PC-3 (cell line): ENCODE results near the gene PFKFB3. TPM values are rescaled to one million over a fixed set of nuclear protein-coding genes. Genes with fewer than 3 reads are reported as not detected.

Experiments
- ATAC-seq: fragments of 200-7000 bp; cut with Tn5 transposase; 2 replicates; pipeline ENCODE4 v1.9.1; 2020; ENCODE audit warnings: mild to moderate bottlenecking, moderate library complexity
- BruUV-seq: library from RNA; stranded (reverse); fragments of 400-500 nt; replicated peaks from 2 replicates; lab custom pipeline; 2021; lab: Mats Ljungman, UMichigan
- CTCF ChIA-PET: fragments of 300-600 bp; sonication (Branson Sonifier 250); formaldehyde crosslinking; loops from one replicate; lab custom pipeline; 2022; ENCODE audit warnings: antibody characterized with exemption; lab: Charles Lee
- POLR2A ChIA-PET: fragments of 300-600 bp; sonication (Branson Sonifier 250); formaldehyde crosslinking; loops from one replicate; lab custom pipeline; 2022; ENCODE audit warnings: antibody characterized with exemption; ENCODE audit not compliant: unreplicated experiment; lab: Charles Lee
- DNase-seq: peaks from one replicate; pipeline ENCODE4 v3.0.0-alpha.2; 2015
- H2AFZ ChIP-seq: fragments of 300-600 bp; sonication (generic); 2 replicates; pipeline ENCODE4 v1.6.0; 2016; ENCODE audit warnings: antibody characterized with exemption, low read length
- H3F3A ChIP-seq: fragments of 300-600 bp; sonication (generic); one replicate; pipeline ENCODE4 v1.6.0; 2017; ENCODE audit warnings: antibody characterized with exemption, low read length, control low read depth, mild to moderate bottlenecking; ENCODE audit not compliant: unreplicated experiment
- H3K27ac ChIP-seq: fragments of 300-600 bp; sonication (generic); 2 replicates; pipeline ENCODE4 v1.5.1; 2016; ENCODE audit warnings: mild to moderate bottlenecking, low read length
- H3K27me3 ChIP-seq: fragments of 300-600 bp; sonication (generic); 2 replicates; pipeline ENCODE4 v1.6.1; 2016; ENCODE audit warnings: low read length, mixed read lengths
- H3K36me3 ChIP-seq: fragments of 300-600 bp; sonication (generic); 2 replicates; pipeline ENCODE4 v1.6.1; 2016; ENCODE audit warnings: low read depth, mixed run types, low read length, mixed read lengths
- H3K4me1 ChIP-seq: fragments of 300-600 bp; sonication (generic); 2 replicates; pipeline ENCODE4 v1.5.1; 2016; ENCODE audit warnings: low read length; ENCODE audit not compliant: insufficient read depth
- H3K4me2 ChIP-seq: fragments of 300-600 bp; sonication (generic); 2 replicates; pipeline ENCODE4 v1.6.0; 2016; ENCODE audit warnings: low read length
- H3K4me3 ChIP-seq: fragments of 300-600 bp; sonication (generic); 2 replicates; pipeline ENCODE4 v1.5.1; 2016; ENCODE audit warnings: mild to moderate bottlenecking, low read length, mixed read lengths
- H3K79me2 ChIP-seq: fragments of 300-600 bp; sonication (generic); 2 replicates; pipeline ENCODE4 v1.6.1; 2017; ENCODE audit warnings: low read length, mixed read lengths
- H3K9ac ChIP-seq: fragments of 300-600 bp; sonication (generic); 2 replicates; pipeline ENCODE4 v1.6.0; 2016; ENCODE audit warnings: mild to moderate bottlenecking, low read length
- H3K9me2 ChIP-seq: fragments of 300-600 bp; sonication (generic); replicated peaks from 2 replicates; pipeline ENCODE4 v1.6.1; 2016; ENCODE audit warnings: mixed run types, low read length, mixed read lengths
- H3K9me3 ChIP-seq: fragments of 300-600 bp; sonication (generic); 2 replicates; pipeline ENCODE4 v1.6.1; 2016; ENCODE audit warnings: low read length, mixed read lengths
- H4K20me1 ChIP-seq: fragments of 300-600 bp; sonication (generic); 2 replicates; pipeline ENCODE4 v1.6.1; 2016; ENCODE audit warnings: low read length, mixed read lengths
- EZH2 ChIP-seq: fragments of 300-600 bp; sonication (generic); IDR thresholded peaks from one replicate; pipeline ENCODE4 v1.6.1; 2017; ENCODE audit warnings: antibody characterized with exemption, mild to moderate bottlenecking, low read length; ENCODE audit not compliant: unreplicated experiment
- EZH2phosphoT487 ChIP-seq: fragments of 300-600 bp; sonication (generic); IDR thresholded peaks from 2 replicates; pipeline ENCODE4 v1.6.1; 2018; ENCODE audit warnings: mild to moderate bottlenecking, antibody characterized with exemption, low read length, borderline replicate concordance
- intact Hi-C: fragments of 100-400 bp; cut with micrococcal nuclease; formaldehyde crosslinking; loops from 2 replicates; pipeline ENCODE4 v1.9.0; 2023
- total RNA-seq: library from RNA; depleted of rRNA; stranded (reverse); fragments of >200 nt; gene quantifications from 2 replicates; pipeline ENCODE4 v1.2.3, GENCODE V29; 2014
- TF ChIP-seq, protein P1 (sequence below): fragments of 300-600 bp; sonication (generic); conservative IDR thresholded peaks from 2 replicates; pipeline ENCODE4 v1.5.1; 2017; ENCODE audit warnings: antibody characterized with exemption, low read depth, mild to moderate bottlenecking, low read length

Gene PFKFB3
- total RNA-seq, 1 experiment from 2014 or later = 19.5 TPM

DNA sequence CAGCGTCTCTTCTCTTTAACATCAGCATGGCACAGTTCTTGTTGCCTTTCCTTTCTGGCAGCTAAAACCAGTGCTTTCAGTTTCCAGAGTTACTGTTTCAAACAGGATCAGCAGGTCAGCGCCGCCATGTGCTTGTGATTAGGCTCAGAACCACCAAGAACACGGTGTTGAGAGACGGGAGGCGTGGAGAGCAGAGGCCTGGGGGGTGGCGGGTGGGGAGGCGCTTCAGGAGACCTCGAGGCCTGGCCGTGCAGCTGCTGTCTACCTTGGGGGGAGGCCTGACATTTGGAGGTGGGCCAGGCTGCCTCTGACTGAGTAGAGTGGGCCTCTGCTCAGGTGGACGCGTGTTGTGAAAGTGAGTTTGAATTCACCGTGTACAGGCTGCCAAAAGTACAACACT is 22.0 kb downstream of the PFKFB3 start:
- H3K4me1 ChIP-seq = no peaks in the 10 kb centered on the region
- no TSS peak for BruUV-seq
- no peak overlapping the region for H2AFZ ChIP-seq
- ChIA-PET POLR2A (no interaction called here), CTCF (no interaction called here)
- H3K27me3 ChIP-seq = no peaks in the 10 kb centered on the region
- H3K36me3 ChIP-seq = no peaks in the 10 kb centered on the region; the same call in 1 of the 2 replicates
- DNase-seq (no peak), ATAC-seq (no peak)
- TF ChIP-seq EZH2 (no peak), EZH2phosphoT487 (no peak)
- TF ChIP-seq, protein P1, sequence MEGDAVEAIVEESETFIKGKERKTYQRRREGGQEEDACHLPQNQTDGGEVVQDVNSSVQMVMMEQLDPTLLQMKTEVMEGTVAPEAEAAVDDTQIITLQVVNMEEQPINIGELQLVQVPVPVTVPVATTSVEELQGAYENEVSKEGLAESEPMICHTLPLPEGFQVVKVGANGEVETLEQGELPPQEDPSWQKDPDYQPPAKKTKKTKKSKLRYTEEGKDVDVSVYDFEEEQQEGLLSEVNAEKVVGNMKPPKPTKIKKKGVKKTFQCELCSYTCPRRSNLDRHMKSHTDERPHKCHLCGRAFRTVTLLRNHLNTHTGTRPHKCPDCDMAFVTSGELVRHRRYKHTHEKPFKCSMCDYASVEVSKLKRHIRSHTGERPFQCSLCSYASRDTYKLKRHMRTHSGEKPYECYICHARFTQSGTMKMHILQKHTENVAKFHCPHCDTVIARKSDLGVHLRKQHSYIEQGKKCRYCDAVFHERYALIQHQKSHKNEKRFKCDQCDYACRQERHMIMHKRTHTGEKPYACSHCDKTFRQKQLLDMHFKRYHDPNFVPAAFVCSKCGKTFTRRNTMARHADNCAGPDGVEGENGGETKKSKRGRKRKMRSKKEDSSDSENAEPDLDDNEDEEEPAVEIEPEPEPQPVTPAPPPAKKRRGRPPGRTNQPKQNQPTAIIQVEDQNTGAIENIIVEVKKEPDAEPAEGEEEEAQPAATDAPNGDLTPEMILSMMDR = no peak
- H3K9me2 ChIP-seq = no peaks in the 10 kb centered on the region
- H4K20me1 ChIP-seq = no peaks in the 10 kb centered on the region
- no peak overlapping the region for H3K4me3 ChIP-seq
- no peaks in the 10 kb centered on the region for H3K79me2 ChIP-seq
- no peak overlapping the region for H3K9ac ChIP-seq
- no peak overlapping the region for H3K4me2 ChIP-seq
- intact Hi-C loops = no loop called here
- no peaks in the 10 kb centered on the region for H3K9me3 ChIP-seq
- H3K27ac ChIP-seq = no peak overlapping the region
- no peaks in the 10 kb centered on the region for H3F3A ChIP-seq

DNA sequence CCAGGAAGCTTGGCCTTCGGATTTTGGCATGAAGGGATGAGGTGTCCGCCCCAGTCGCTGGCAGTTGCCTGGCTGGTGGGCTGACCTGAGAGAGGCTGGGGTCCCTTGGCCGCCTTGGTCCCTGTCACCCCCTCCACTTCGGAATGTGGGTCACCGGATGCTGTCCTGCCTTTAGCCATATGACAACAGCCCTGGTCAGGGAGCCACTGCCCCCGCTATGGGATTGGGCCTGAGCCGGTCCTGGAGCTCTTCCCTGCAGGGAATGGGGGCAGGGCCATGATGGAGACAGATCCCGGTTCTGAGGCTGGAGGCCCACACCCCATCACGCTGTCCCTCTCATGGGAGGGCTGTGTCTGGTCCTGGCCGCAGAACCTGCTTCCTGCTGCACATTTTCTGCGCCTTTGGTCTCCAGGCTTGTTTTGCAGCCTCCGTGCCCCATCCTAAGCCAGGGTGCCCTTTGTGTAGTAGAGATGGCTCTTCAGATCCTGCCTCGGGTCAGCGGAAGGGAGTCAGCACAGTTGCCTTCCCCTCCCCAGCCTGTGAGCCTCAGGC is 22.6 kb downstream of the PFKFB3 start:
- no peak for ATAC-seq
- Histone ChIP-seq H3K9ac (no peak overlapping the region), H3K4me1 (no peaks in the 10 kb centered on the region), H3K4me2 (no peak overlapping the region), H3K9me2 (no peaks in the 10 kb centered on the region), H3K79me2 (no peaks in the 10 kb centered on the region), H4K20me1 (no peaks in the 10 kb centered on the region), H3K27ac (no peak overlapping the region), H3K27me3 (no peaks in the 10 kb centered on the region), H2AFZ (no peak overlapping the region), H3F3A (no peaks in the 10 kb centered on the region), H3K36me3 (no peaks in the 10 kb centered on the region; the same call in 1 of the 2 replicates), H3K4me3 (no peak overlapping the region), H3K9me3 (no peaks in the 10 kb centered on the region)
- POLR2A ChIA-PET = no interaction called here
- intact Hi-C loops = no loop called here
- TF ChIP-seq EZH2phosphoT487 (no peak), EZH2 (no peak)
- TF ChIP-seq, protein P1 = no peak
- CTCF ChIA-PET = no interaction called here
- no peak for DNase-seq
- no TSS peak for BruUV-seq

DNA sequence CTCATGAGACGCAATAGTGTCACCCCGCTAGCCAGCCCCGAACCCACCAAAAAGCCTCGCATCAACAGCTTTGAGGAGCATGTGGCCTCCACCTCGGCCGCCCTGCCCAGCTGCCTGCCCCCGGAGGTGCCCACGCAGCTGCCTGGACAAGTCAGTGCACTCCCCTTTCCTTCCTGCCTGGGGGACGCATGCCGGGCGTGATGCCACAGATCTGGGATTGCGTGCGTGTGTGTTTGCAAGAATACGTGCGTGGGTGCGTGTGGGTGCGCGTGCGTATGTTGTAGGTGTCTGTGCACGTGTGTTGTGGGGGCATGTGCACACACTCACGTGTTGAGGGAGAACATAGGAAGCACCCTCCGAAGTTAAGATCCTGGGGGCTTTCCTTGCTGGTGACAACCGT is 23.5 kb downstream of the PFKFB3 start:
- Histone ChIP-seq H3K4me2 (no peak overlapping the region), H3K9ac (no peak overlapping the region), H3K9me2 (no peaks in the 10 kb centered on the region), H3K79me2 (no peaks in the 10 kb centered on the region), H3K27ac (no peak overlapping the region), H4K20me1 (no peaks in the 10 kb centered on the region), H3K27me3 (no peaks in the 10 kb centered on the region), H3F3A (no peaks in the 10 kb centered on the region), H3K36me3 (no peaks in the 10 kb centered on the region; the same call in 1 of the 2 replicates), H3K4me3 (no peak overlapping the region), H2AFZ (no peak overlapping the region), H3K4me1 (no peaks in the 10 kb centered on the region), H3K9me3 (no peaks in the 10 kb centered on the region)
- DNase-seq (no peak), ATAC-seq (no peak)
- ChIA-PET POLR2A (no interaction called here), CTCF (no interaction called here)
- TF ChIP-seq EZH2 = no peak
- TF ChIP-seq, protein P1 = no peak
- TF ChIP-seq EZH2phosphoT487 = no peak
- BruUV-seq = no TSS peak
- intact Hi-C loops = no loop called here
